Left renal pelvis (tissue), 4 donors: ENCODE measurements around the gene KLK13. TPM values are rescaled to one million over a fixed set of nuclear protein-coding genes. Genes with fewer than 3 reads are reported as not detected.

Experiments used
- DNase-seq, 4 donors: peaks; one replicate each; pipeline ENCODE4 v3.0.0-alpha.2; 2013; ENCODE audit warnings: low read depth in 4 of 4, low spot score in 3 of 4
- polyA plus RNA-seq, 4 donors: library from polyadenylated mRNA; unstranded; fragments of 120-200 nt; gene quantifications; one replicate each; pipeline ENCODE4 v1.2.1, GENCODE V29; 2013; ENCODE audit not compliant: insufficient read length in 4 of 4

The KLK13 gene, protein sequence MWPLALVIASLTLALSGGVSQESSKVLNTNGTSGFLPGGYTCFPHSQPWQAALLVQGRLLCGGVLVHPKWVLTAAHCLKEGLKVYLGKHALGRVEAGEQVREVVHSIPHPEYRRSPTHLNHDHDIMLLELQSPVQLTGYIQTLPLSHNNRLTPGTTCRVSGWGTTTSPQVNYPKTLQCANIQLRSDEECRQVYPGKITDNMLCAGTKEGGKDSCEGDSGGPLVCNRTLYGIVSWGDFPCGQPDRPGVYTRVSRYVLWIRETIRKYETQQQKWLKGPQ
- under 1 TPM; 0.31 to 0.74 (median 0.68) TPM for polyA plus RNA-seq

DNA sequence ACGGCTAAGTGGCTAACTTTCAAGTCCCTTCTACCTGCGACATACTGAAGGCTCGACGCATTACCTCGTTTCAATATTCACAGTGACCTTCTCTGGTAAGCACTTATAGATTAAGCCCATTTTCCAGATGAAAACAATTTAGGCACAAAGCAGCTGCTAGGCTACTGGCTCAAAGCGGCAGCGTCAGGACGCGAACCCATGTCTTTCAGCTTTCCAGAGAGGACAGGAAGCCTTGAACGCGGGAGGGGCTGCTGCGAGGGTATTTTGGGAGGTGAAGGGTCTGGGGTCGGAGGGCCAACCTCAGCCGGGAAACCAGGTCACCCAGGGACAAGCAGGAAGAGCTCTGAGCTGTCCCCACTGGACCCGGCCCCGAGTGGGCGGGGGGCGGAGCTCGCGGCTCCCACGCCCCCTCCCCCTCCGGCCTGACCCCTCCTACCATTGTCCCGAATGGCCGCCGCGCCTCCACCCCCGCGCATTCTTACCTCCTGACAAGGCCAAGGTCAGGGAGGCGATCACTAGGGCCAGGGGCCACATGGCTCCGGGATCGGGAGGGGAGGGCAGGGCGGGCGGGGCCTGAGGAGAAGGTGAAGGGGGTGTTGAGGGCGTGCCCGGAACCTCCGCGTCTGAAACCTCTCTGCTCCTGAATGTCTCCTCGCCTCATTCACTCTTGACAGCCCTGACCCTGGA is at the start of gene KLK13:
TSS of gene KLK13 (minus strand) at position 559 of the 687 bp plus-strand sequence. CDS start at position 534, 25 bp downstream.
- no peak for DNase-seq

DNA sequence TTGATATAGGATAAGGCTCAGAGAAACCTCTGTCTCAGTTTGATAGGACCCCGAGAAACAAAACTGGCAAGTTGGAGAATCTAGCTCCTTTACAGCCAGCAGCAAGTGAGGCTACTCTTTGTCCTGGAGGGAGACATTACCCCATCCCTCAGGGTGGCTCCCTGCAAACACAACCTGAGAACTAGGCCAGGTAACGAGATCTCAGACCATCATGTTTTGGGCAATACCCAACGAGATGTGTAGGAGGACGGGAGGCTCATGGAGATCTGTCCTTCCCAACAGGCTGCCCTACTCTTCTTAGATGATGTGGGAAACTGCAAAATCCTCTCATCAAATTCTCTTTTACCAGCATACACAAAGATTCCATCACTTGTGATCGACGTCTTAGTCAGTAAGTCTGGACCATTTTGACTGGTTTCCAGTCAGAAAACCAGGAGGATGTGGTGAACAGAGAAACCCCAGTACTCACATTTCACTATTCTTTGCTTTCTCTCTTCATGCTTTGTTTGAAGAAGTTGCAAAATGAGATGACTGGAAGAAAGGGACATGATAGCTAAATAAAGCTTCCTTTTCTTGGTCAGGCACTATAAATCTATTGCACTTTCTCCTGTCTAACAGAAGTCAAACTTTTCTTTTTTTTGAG is 49.3 kb upstream of the KLK13 start:
- DNase-seq, result no peak

DNA sequence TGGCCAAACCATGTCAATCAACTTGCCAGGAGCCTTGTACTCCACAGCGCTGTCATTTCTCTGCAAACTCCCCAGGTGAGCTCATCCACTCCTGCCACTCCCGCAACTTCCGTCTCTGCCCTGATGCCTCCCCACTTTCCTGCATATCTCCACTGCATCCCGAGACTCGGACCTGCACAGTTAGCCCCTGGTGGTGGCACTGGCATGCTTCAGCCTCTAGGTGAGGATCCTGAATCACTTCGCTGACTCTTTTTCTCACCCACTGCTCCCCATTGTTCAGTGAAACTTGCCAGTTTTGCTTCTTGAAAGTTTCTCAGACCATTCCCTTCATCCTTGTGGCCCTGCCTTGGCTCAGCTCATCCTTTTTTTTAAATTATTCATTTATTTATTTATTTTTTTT is 46.7 kb upstream of the KLK13 start:
- no peak for DNase-seq

DNA sequence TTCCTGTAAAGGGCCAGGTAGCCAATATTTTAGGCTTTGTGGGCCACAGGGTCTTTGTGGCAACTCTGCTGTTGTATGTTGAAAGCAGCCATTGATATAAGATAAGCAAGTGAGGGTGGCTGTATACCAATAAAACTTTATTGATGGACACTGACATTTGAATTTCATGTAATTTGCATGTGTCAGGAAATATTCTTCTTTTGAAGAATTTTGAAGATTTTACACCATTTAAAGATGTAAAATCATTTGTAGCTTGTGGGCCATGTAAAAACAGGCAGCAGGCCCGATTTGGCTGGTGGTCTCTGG is 45.7 kb upstream of the KLK13 start:
- no peak for DNase-seq

DNA sequence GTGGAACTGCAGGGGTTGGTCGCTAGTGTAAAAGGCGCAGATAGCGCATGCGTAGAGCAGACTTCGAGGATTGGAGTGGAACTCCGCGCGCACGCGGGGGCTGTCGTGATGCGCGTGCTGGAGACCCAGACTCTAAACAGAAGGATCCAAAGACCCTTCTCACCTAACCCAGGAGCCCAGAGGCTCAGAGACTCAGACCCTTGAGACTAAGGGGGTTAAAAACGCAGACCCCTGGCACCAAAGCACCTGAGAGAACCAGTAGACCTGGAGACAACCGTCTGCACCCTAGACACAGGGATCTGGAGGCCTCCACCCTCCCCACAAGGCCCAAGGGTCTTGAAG is 43.9 kb upstream of the KLK13 start:
- no peak for DNase-seq

DNA sequence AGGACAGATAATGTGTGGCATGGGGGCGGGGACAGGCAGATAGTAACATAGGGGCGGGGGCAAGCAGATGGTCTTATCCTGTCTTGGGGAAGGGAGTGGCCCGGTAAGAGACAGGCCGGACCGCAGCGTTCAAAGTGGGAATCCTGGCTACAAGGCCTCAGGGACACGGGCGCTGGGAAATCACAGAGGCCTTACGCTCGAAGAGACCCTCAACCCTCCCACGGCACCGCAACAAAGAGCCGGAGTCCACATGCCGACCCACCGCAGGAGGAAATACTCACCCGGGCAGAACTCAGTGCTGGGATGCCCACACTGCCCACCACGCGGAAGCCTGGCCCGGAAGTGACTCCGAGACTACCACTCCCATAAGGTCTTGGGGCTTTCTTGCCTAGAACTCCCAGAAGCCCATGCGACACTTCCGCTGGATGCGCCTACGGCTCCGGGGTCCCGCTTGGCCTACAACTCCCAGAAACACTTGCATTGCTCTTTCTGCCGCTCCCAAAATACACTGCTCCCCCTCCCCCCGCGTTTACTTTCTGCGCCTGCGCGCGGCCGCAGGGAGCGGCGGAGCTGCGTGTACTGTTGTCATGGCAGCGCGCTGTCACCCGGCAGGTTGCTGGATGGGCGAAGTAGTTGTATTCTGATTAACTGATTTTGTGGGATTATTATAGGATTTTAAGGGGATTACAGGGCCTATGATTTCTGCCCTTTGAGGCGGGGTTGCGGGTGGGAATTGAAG is 43.3 kb upstream of the KLK13 start, which contains the start of gene CTU1:
TSS of gene CTU1 (minus strand) at position 344 of the 739 bp plus-strand sequence. CDS start 3,840 bp downstream, outside the sequence.
- DNase-seq, result peak; percentile 96 to 99 (median 97)

DNA sequence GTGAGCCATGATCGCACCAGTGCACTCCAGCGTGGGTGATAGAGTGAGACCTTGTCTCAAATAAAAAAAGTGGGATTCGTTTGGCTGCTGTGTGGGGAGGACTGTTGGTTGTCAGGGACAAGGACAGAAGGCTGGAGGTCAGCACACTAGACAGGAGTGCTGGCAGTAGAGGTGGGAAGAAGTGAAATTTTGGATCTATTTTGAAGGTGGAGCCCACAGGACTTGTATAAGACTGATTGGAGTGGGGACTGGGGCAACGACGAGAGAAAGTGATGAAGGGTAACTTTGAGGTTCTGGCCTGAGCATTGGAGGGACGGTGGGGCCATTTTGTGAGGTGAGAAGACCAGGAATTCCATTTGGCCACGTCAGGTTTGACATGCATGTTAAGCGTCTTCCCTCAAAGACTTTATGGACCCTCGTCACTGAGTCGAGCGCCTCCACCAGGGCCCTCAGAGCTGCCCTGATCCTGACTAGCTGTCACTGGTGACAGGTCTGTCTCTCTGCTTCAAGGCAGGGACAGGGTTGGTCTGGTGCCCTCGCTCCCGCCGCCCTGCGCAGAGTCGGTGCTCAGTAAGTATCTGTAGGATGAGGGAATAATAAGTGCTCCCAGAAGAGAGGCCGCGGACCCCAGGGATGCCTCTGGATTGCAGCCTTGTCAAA is 42.6 kb upstream of the KLK13 start:
- no peak for DNase-seq

DNA sequence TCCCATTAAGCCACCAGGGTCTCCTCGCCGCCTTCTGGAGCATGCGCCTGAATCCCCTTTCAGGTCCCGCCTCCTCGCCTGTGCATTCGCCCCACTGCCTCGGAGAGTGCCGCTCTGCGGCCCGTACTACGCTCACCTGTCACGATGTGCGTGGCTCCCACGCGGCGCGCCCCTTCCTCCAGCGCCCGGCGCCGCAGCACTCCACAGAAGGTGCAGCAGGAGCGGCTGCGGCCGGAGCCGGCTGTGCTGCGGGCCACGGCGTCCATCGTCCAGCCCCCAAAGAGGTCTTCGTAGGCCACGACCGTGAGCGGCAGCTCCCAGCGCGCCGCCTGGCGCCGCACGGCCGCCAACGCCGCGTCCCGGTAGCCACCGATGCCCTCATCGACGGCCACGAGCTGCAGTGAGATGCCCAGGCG is 39.0 kb upstream of the KLK13 start:
- DNase-seq, result no peak

DNA sequence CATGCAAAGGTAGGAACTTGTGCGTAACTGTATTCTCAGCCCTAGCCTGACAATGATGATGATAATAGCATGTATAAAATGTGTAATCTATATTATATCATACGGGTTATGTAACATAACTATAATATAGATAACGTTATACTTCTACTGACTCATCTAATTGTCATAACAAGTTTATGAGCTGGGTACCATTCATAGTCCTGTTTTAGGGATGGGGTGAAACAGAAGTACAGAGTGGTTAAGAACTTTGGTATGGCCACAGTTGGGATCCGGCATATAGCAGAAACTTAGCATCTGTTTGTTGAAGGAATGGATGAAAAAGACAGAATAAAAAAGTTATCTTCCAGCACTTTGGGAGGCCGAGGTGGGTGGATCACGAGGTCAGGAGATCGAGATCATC is 38.1 kb upstream of the KLK13 start:
- no peak for DNase-seq

DNA sequence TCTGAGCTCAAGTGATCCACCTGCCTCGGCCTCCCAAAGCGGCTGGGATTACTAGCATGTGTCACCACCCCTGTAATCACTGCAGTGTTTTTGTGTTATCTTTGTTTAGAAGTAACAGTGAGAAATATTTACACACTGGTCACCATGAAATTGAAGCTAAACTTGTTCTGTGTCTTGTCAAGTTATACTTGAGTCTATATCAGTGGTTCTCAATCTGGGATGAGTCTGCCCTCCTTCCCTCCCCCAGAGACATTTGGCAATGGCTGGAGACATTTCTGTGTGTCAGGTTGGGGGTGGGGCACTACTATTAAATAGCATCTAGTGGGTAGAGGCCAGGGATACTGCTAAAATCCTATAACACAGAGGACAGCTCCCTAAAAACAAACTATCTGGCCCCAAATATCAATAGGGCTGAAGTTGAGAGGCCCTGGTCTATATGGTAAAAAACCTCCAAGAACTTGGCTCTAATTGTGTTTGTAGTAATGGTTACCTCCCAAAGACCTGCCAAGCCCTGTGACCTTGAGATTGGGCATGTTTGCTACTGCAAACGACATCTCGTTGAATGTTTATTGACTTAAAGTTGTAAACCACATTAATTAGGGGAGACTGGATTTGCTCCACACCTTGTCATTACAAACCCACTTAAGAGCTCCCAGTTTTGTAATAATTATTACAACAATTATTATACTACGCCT is 36.4 kb upstream of the KLK13 start:
- no peak for DNase-seq

DNA sequence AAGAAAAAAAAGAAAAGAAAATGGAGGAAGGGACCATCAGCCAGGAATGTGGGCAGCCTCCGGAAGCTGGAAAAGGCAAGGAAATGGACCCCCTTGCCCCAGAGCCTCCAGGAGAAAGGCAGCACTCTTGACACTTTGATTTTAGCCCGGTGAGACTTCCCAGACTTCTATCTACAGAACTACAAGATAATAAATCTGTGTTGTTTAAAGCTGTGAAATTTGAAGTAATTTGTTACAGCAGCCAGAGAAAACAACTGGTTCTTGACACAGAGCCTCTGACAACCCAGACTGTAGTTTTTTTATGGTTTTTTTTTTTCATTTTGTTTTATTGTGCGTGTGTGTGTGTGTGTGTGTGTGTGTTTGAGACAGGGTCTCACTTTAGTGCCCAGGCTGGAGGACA is 35.7 kb upstream of the KLK13 start:
- no peak for DNase-seq

DNA sequence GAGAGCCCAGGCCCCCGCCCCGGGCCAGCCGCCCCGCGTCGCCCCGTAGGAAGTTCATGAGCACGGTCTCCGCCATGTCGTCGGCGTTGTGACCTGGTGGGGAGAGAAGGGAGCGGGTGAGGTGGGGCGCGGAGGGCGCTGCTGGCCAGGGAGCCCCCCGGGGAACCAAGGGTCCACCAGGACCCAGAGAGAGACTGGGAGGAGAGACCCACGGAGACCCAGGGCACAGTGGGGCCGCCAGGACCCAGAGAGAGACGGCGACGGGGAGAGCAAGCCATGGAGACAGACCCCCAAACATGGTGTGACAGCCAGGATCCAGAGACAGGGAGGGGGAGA is 34.1 kb upstream of the KLK13 start:
- DNase-seq, result no peak

DNA sequence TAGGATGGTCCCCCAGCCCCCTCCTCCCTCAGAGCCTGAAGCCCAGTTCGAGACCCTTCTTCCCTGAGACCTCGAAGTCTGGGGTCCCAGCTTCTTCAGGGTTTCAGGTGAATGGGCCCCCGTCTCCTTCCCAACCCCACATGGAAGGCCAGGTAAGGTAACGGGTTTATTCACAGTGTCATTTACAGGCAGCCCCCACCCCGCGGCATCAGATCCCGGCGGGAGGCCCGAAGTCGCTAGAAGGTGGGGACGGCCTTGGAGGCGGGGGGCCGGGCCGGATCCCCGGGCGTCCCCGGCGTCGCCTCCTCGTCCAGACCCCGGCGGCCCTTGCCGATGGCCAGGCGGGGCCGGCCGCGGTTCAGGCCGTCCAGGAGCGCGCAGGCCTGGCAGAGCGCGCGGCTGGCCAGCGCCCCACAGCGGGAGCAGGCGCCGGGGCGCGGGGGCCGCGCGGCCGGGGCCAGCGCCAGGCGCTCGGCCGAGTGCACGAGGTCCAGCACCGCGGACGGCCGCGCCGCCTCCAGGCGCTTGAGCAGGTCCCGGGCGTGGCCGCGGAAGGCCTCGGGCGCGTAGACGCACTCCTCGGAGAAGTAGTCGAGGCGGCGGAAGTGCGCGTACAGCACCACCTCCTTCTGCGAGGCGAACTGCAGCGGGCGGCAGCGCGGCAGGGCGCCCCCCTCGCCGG is 33.6 kb upstream of the KLK13 start:
- no peak for DNase-seq

DNA sequence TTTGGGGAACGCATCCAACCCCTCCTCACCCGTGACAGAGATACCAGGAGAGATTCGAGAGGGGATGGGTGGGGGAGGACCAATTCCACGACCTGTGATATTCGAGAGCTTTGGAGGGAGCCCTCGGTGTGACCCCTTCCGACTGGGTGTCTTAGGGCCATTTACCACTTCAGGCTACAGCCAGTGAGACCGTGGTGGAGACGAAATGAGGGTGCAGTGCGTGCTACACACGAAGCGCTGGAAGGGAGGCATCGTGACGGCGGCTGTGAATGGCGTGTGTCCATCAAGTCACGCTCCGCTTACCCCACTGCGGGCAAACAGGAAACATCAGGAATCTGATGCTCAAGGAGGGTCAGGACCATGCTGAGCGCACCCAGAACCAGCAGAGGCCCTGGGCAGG is 32.9 kb upstream of the KLK13 start:
- DNase-seq, result no peak

DNA sequence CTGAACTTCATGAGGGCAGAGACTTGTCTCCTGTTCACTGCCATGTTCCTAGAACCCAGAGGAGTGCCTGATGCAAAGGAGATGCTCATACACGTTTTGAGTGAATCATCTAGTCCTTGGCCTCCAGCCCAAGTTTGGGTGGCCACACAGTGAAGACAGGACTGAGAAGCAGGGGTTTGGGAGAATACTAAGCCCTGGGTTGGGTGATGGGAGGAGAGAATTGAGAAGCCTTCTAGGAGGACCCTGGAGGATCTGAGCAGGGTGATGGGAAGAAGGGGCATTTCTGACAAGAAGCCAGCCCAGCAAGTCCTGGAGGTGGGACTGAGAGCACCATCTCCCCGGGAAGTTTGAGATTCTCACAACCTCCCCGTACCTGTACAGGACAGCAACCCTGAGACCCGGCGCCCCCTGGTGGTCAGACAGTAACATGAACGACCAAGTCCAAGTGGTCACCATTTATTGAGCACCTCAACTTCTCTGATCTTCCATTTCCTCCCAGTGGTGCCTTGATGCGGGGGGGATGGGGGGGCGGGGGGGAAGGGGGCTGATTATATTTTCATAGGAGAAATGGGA is 32.4 kb upstream of the KLK13 start:
- no peak for DNase-seq

DNA sequence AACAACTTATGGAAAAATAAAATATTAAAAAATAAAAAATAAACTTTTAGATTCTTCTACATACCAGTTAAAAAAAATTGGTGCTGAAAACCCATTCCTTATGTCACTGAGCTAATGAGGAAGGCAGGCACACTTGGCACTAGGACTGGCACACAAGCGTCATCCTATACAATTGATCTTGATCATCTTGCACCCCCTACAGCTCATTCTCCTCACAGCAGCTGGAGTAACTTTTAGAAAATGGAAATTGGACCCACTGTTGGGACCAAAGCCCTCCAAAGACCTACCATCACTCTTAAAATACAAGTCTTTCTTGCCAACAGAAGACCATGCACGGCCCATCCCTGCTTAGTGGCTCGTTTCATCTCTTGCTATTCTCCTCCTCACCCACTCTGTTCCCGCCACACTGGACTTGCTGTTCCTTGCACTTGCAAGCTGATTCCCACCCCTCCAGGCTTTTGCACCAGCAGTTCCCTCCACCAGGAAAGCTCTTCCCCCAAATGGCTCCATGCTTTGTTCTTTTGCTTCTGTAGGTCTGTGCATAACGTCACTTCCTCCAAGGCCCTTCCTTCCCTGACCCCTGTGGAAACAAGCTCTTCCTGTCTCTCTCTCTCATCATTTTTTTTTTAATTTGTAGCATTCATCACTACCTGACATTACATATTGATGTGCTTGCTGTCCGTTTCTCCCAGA is 31.7 kb upstream of the KLK13 start:
- no peak for DNase-seq

DNA sequence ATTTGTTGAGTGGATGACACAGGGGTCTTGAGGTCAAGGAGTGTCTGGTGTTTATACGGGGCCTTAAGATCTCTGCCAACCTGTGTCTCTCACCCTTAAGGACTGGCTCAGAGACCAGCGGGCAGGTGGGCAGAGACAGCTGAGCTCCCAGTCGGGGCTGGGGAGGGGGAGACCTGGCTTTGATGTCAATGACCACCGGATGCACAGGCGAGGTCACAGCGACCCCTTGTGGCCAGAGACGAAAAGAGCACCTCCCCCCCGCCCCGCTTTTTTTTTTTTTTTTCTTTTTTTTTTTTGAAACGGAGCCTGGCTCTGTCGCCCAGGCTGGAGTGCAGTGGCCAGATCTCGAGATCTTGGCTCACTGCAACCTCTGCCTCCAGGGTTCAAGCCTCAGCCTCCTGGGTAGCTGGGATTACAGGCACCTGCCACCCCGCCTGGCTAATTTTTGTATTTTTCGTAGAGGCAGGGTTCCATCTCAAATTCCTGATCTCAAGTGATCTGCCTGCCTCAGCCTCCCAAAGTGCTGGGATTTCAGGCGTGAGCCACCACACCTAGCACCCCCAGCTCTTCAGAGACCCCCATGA is 29.9 kb upstream of the KLK13 start:
- DNase-seq, result no peak

DNA sequence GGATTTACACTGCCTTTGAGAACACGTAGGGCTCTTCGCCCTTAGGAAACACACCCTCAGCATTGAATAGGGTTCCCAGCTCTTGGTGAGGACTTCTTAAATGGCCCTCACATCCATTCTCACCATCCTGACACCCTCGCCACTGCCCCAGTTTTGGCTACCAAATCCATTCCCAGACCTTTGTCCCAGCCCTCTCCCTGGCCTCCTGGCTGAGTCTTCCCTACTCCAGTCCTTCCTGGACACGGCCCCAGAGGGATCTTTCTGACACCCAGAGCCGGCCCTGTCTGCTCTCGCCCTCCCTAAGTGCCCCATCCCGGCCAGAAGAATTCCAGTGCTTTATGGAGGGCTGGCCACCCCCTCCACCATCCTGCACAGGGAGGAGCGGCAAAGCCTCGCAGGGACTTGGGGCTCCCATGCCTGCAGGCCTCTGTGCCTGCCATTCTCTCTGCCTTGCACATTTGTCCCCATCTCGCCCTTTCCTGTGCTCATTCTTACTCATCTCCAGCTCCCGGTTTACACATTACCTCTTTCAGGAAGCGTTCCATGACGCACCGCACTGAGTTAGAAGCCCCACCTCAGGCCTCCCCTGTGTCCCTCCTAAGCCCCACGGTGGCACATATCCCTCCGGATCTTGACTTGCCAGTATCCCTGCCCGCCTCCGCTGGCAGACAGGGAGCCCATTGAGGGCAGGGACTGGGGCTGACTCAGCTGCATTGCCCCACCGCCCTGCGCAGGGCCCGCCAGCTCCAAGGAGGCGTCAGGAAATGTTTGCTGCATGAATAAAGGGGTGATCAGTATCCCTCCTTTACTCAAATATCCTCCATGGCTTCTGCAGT is 28.8 kb upstream of the KLK13 start:
- DNase-seq, result no peak
